CD4-positive, CD25-positive, alpha-beta regulatory T cell (primary cell): ENCODE results near the gene CREB1. TPM values are rescaled to one million over a fixed set of nuclear protein-coding genes. Genes with fewer than 3 reads are reported as not detected.
"Not testable (repeated sequence)": the region's sequence is repeated elsewhere in the genome, so short reads cannot be mapped to it uniquely, and the experiment has no call there.

ENCODE experiments used
- ATAC-seq, 2 donors: fragments of 150-1000 bp; cut with Tn5 transposase; one replicate each; pipeline ENCODE4 v1.10.0; 2021; ENCODE audit warnings: low read depth in 2 of 2, moderate number of reproducible peaks in 2 of 2, moderate library complexity in 1 of 2
- DNase-seq, 3 donors: peaks; one replicate each; pipeline versions ENCODE4 v3.0.0 to v3.0.0-alpha.2; 2012 to 2022; ENCODE audit warnings: mixed read lengths in 1 of 3
- H3K27ac ChIP-seq: one replicate; pipeline ENCODE4 v1.7.0; 2013; ENCODE audit warnings: mild to moderate bottlenecking, low read length; ENCODE audit not compliant: insufficient read depth, poor library complexity, severe bottlenecking
- H3K27me3 ChIP-seq: one replicate; pipeline ENCODE4 v1.7.0; 2013; ENCODE audit warnings: low read length; ENCODE audit not compliant: control insufficient read depth, insufficient read depth
- H3K36me3 ChIP-seq: one replicate; pipeline ENCODE4 v1.7.0; 2013; ENCODE audit warnings: mild to moderate bottlenecking, low read length, moderate library complexity; ENCODE audit not compliant: control insufficient read depth, insufficient read depth
- H3K4me1 ChIP-seq: 2 replicates; pipeline ENCODE4 v1.7.0; 2013; ENCODE audit warnings: mild to moderate bottlenecking, low read length; ENCODE audit not compliant: insufficient read depth, control insufficient read depth, poor library complexity, severe bottlenecking
- H3K4me3 ChIP-seq: one replicate; pipeline ENCODE4 v1.7.0; 2013; ENCODE audit warnings: low read depth, mild to moderate bottlenecking, low read length, moderate library complexity
- H3K9me3 ChIP-seq, 2 experiments: 1 replicate in 1 of 2; 2 replicates in 1 of 2; pipeline ENCODE4 v1.7.0; 2013; ENCODE audit warnings: low read length in 2 of 2, mild to moderate bottlenecking in 1 of 2, moderate library complexity in 1 of 2; ENCODE audit not compliant: control insufficient read depth in 2 of 2
- H3K27ac Mint-ChIP-seq, 3 donors: one replicate each; pipeline ENCODE4 v1.8.0; 2020 to 2022; ENCODE audit warnings: mild to moderate bottlenecking in 3 of 3, mixed read lengths in 3 of 3, moderate library complexity in 2 of 3
- H3K27me3 Mint-ChIP-seq: one replicate; pipeline ENCODE4 v1.8.0; 2022; ENCODE audit warnings: mild to moderate bottlenecking, mixed read lengths
- H3K36me3 Mint-ChIP-seq: one replicate; pipeline ENCODE4 v1.8.0; 2020; ENCODE audit warnings: mixed read lengths
- H3K4me1 Mint-ChIP-seq, 4 donors: one replicate each; pipeline ENCODE4 v1.8.0; 2020 to 2022; ENCODE audit warnings: mixed read lengths in 4 of 4, mild to moderate bottlenecking in 1 of 4
- H3K4me3 Mint-ChIP-seq, 4 donors: one replicate each; pipeline ENCODE4 v1.8.0; 2020 to 2022; ENCODE audit warnings: mild to moderate bottlenecking in 4 of 4, mixed read lengths in 4 of 4, moderate library complexity in 3 of 4
- H3K9me3 Mint-ChIP-seq, 7 donors: one replicate each; pipeline ENCODE4 v1.8.0; 2020 to 2022; ENCODE audit warnings: mixed read lengths in 7 of 7, mild to moderate bottlenecking in 3 of 7, moderate library complexity in 2 of 7
- polyA plus RNA-seq, 4 donors: library from polyadenylated mRNA; unstranded; fragments of 300-500 nt; fragmentation: Illumina TruSeq; gene quantifications; one replicate each; pipeline ENCODE4 v1.2.3, GENCODE V29; 2021
- total RNA-seq: library from RNA; stranded (reverse); gene quantifications from one replicate; pipeline ENCODE4 v1.2.3, GENCODE V29; 2022

The CREB1 gene
- total and polyA plus RNA-seq, 5 donors from 2014 or later: 69.0 to 124 (median 90.8) TPM

DNA sequence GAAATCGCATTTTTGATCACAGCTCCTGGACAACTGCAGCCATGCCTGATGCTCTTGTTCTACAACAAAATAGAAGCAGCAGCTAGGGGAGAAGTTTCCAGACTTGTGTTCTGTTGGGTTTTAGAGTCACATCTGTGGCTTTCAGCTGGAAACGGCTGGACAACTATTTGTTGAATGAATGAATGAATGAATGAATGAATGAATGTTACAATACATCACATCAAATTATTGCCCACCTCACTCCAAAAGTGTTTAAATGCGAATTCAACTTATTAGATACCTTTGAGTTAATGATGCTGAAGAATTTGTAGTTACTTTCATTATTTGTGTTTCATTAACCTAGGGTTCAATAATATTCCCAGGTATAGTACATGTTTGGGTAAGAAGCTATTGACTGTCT, 103.9 kb downstream of the CREB1 start:
- H3K27me3 ChIP-seq: no peaks in the 10 kb centered on the region
- no peaks in the 10 kb centered on the region for H3K9me3 ChIP-seq
- Mint-ChIP-seq H3K4me1 (no peaks in the 10 kb centered on the region), H3K9me3 (peaks cover 0 to 1% (median 0%) of the 10 kb centered on the region in 7 donors), H3K4me3 (no peak overlapping the region), H3K27ac (no peak overlapping the region), H3K27me3 (peaks cover 4% of the 10 kb centered on the region), H3K36me3 (no peaks in the 10 kb centered on the region)
- DNase-seq (no peak), ATAC-seq (no peak)
- H3K4me3 ChIP-seq: no peak overlapping the region
- no peak overlapping the region for H3K27ac ChIP-seq
- H3K36me3 ChIP-seq: no peaks in the 10 kb centered on the region
- H3K4me1 ChIP-seq: no peaks in the 10 kb centered on the region

GRCh38 chr2:207635468-207636200, 105.9 kb downstream of the CREB1 start:
- no peak overlapping the region for H3K4me3 ChIP-seq
- H3K27ac ChIP-seq: no peak overlapping the region

DNA sequence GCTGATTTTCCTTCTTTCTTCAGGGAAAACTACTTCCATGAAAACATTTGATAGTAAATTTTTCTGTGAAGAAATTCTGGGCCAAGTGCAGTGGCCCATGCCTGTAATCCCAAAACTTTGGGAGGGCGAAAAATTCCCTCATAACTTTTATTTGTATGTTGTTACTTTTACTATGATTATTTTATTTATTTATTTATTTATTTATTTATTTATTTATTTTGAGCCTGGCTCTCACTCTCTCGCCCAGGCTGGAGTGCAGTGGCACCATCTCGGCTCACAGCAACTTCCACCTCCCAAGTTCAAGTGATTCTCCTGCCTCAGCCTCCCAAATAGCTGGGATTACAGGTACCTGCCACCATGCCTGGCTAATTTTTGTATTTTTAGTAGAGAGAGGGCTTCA, 109.5 kb downstream of the CREB1 start:
- DNase-seq, H3K4me1 Mint-ChIP-seq, H3K27me3 Mint-ChIP-seq, ATAC-seq, H3K36me3 Mint-ChIP-seq, H3K27ac Mint-ChIP-seq, H3K27ac ChIP-seq, H3K36me3 ChIP-seq, H3K4me3 ChIP-seq, H3K4me1 ChIP-seq, H3K4me3 Mint-ChIP-seq, H3K27me3 ChIP-seq: not testable (repeated sequence)
- peaks cover 12 to 14% of the 10 kb centered on the region in 2 experiments for H3K9me3 ChIP-seq
- peaks cover 0 to 12% (median 6%) of the 10 kb centered on the region in 7 donors for H3K9me3 Mint-ChIP-seq

More at GRCh38 chr2:207635468-207636200, 105.9 kb downstream of the CREB1 start:
- Histone ChIP-seq H3K36me3 (no peaks in the 10 kb centered on the region), H3K9me3 (peaks cover 9 to 10% of the 10 kb centered on the region in 2 experiments), H3K4me1 (no peaks in the 10 kb centered on the region), H3K27me3 (no peaks in the 10 kb centered on the region)
- Mint-ChIP-seq H3K4me3 (no peak overlapping the region), H3K27me3 (peaks cover 4% of the 10 kb centered on the region), H3K4me1 (no peaks in the 10 kb centered on the region), H3K9me3 (peaks cover 0 to 6% (median 3%) of the 10 kb centered on the region in 7 donors), H3K36me3 (no peaks in the 10 kb centered on the region), H3K27ac (peak overlapping the region in 1 of 3 donors; percentile 20)
- DNase-seq (no peak), ATAC-seq (no peak)

GRCh38 chr2:207640160-207640559, 110.4 kb downstream of the CREB1 start:
- H3K9me3 ChIP-seq: peaks cover 12 to 14% of the 10 kb centered on the region in 2 experiments
- no peak overlapping the region for H3K27ac ChIP-seq
- no peaks in the 10 kb centered on the region for H3K36me3 ChIP-seq
- no peak overlapping the region for H3K4me3 ChIP-seq
- DNase-seq (no peak), ATAC-seq (no peak)
- no peaks in the 10 kb centered on the region for H3K4me1 ChIP-seq
- H3K36me3 Mint-ChIP-seq: no peaks in the 10 kb centered on the region
- no peak overlapping the region for H3K27ac Mint-ChIP-seq
- peaks cover 10% of the 10 kb centered on the region for H3K27me3 Mint-ChIP-seq
- no peaks in the 10 kb centered on the region for H3K4me1 Mint-ChIP-seq
- no peaks in the 10 kb centered on the region for H3K27me3 ChIP-seq
- no peak overlapping the region for H3K4me3 Mint-ChIP-seq
- peaks cover 0 to 12% (median 6%) of the 10 kb centered on the region in 7 donors for H3K9me3 Mint-ChIP-seq

DNA sequence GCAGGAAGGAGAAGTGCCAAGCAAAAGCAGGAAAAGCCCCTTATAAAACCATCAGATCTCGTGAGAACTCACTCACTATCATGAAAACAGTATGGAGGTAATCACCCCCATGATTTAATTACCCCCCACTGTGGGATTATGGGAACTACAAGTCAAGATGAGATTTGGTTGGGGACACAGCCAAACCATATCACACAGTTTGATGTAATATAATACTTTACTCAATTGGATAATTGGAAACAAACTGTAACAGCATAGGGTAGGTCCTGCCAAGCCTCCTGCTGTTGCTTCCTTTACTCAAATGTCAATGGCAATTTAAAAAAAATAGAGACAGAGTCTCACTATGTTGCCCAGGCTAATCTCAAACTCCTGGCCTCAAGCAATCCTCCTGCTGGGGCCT, 110.9 kb downstream of the CREB1 start:
- no peaks in the 10 kb centered on the region for H3K4me1 ChIP-seq
- no peak overlapping the region for H3K4me3 Mint-ChIP-seq
- H3K4me3 ChIP-seq: no peak overlapping the region
- no peaks in the 10 kb centered on the region for H3K36me3 ChIP-seq
- DNase-seq (no peak), ATAC-seq (no peak)
- H3K27me3 Mint-ChIP-seq: peaks cover 10% of the 10 kb centered on the region
- peaks cover 0 to 12% (median 6%) of the 10 kb centered on the region in 7 donors for H3K9me3 Mint-ChIP-seq
- no peaks in the 10 kb centered on the region for H3K27me3 ChIP-seq
- no peak overlapping the region for H3K27ac ChIP-seq
- no peaks in the 10 kb centered on the region for H3K4me1 Mint-ChIP-seq
- H3K36me3 Mint-ChIP-seq: no peaks in the 10 kb centered on the region
- H3K27ac Mint-ChIP-seq: no peak overlapping the region
- peaks cover 12 to 14% of the 10 kb centered on the region in 2 experiments for H3K9me3 ChIP-seq

DNA sequence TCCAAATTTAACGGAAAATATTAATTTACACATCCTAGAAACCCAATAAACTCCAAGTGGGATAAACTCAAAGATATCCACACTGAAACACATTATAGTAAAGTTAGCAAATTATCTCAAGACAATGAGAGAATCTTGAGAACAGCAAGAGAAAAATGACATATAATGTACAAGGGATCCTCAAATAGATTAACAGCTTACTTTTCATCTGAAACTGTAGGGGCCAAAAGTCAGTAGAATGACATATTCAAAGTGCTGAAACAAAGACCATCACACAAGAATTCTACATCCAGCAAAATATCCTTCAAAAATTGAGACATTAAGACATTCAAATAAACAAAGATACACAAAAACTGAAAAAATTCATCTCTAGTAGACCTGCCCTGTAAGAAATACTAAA, 114.1 kb downstream of the CREB1 start:
- Histone ChIP-seq H3K9me3 (peaks cover 12 to 14% of the 10 kb centered on the region in 2 experiments), H3K4me3 (no peak overlapping the region), H3K27ac (no peak overlapping the region), H3K36me3 (no peaks in the 10 kb centered on the region), H3K27me3 (no peaks in the 10 kb centered on the region), H3K4me1 (no peaks in the 10 kb centered on the region)
- Mint-ChIP-seq H3K36me3 (no peaks in the 10 kb centered on the region), H3K27ac (no peak overlapping the region), H3K9me3 (peaks cover 0 to 12% (median 9%) of the 10 kb centered on the region in 7 donors), H3K4me1 (no peaks in the 10 kb centered on the region), H3K4me3 (no peak overlapping the region), H3K27me3 (peaks cover 6% of the 10 kb centered on the region)
- no peak for ATAC-seq
- DNase-seq: no peak

DNA sequence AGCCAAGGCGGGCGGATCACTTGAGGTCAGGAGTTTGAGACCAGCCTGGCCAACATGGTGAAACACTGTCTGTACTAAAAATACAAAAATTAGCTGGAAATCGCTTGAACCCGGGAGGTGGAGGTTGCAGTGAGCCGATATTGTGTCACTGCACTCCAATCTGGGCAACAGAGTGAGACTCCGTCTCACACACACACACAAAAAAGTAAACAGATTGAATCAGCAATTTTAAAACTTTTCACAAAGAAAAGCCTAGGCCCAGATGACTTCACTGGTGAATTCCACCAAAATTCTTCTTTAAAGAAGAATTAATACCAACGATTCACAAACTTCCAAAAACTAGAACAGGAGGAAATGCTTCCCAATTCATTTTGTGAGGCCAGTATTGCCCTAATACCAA, 116.8 kb downstream of the CREB1 start:
- H3K36me3 ChIP-seq, H3K36me3 Mint-ChIP-seq, ATAC-seq, H3K27ac Mint-ChIP-seq, H3K9me3 ChIP-seq, DNase-seq, H3K4me3 ChIP-seq, H3K4me3 Mint-ChIP-seq, H3K4me1 ChIP-seq, H3K27me3 ChIP-seq, H3K4me1 Mint-ChIP-seq, H3K27ac ChIP-seq, H3K9me3 Mint-ChIP-seq: not testable (repeated sequence)
- H3K27me3 Mint-ChIP-seq: peaks cover 17% of the 10 kb centered on the region
